GM19395 (cell line): Measurements from ENCODE around the gene ROR1.

ENCODE experiments used
- ATAC-seq: cut with Tn5 transposase; IDR thresholded peaks from one replicate; pipeline ENCODE4 v1.9.1; 2021; ENCODE audit warnings: mild to moderate bottlenecking, moderate library complexity; ENCODE audit not compliant: unreplicated experiment

ROR1 gene

GRCh38 chr1:63903947-63904610 is 130.3 kb downstream of the ROR1 start:
- ATAC-seq, result no peak

GRCh38 chr1:63904826-63905225 is 131.0 kb downstream of the ROR1 start:
- no peak for ATAC-seq

GRCh38 chr1:63906047-63906704 is 132.4 kb downstream of the ROR1 start:
- no peak for ATAC-seq

GRCh38 chr1:63907051-63907450 is 133.2 kb downstream of the ROR1 start:
- no peak for ATAC-seq

- no peak for ATAC-seq
These were observed 134.2 kb downstream of the ROR1 start for GRCh38 chr1:63908016-63908415.

GRCh38 chr1:63909526-63909925 is 135.7 kb downstream of the ROR1 start:
- ATAC-seq, result no peak

GRCh38 chr1:63911049-63911448 is 137.2 kb downstream of the ROR1 start:
- no peak for ATAC-seq

- ATAC-seq, result no peak
These were observed 138.8 kb downstream of the ROR1 start for GRCh38 chr1:63912643-63913042.

GRCh38 chr1:63913533-63913932 is 139.7 kb downstream of the ROR1 start:
- ATAC-seq, result no peak

- no peak for ATAC-seq
These were observed 140.4 kb downstream of the ROR1 start for GRCh38 chr1:63914241-63914640.

- no peak for ATAC-seq
These were observed 140.9 kb downstream of the ROR1 start for GRCh38 chr1:63914706-63915105.

- ATAC-seq, result no peak
These were observed 141.3 kb downstream of the ROR1 start for GRCh38 chr1:63915121-63915520.

- ATAC-seq, result no peak
These were observed 142.9 kb downstream of the ROR1 start for GRCh38 chr1:63916485-63917360.

- ATAC-seq, result no peak
These were observed 144.0 kb downstream of the ROR1 start for GRCh38 chr1:63917571-63918417.

GRCh38 chr1:63918418-63918945 is 144.7 kb downstream of the ROR1 start:
- no peak for ATAC-seq

GRCh38 chr1:63920154-63921117 is 146.6 kb downstream of the ROR1 start:
- no peak for ATAC-seq

GRCh38 chr1:63921359-63921758 is 147.5 kb downstream of the ROR1 start:
- no peak for ATAC-seq

- no peak for ATAC-seq
These were observed 148.0 kb downstream of the ROR1 start for GRCh38 chr1:63921802-63922201.

- no peak for ATAC-seq
These were observed 149.0 kb downstream of the ROR1 start for GRCh38 chr1:63922848-63923247.
